SK-N-DZ (cell line): ENCODE measurements around the gene KLHL30.

Experiments used
- DNase-seq: peaks from one replicate; pipeline ENCODE4 v3.0.0-alpha.2; 2015; ENCODE audit warnings: low spot score

KLHL30 gene

GRCh38 chr2:238130111-238130695 lies 8.3 kb upstream of the KLHL30 start:
- no peak for DNase-seq

GRCh38 chr2:238130696-238131628 lies 7.5 kb upstream of the KLHL30 start:
- no peak for DNase-seq

- no peak for DNase-seq
These were observed 6.6 kb upstream of the KLHL30 start for GRCh38 chr2:238131761-238132462.

- DNase-seq: no peak
These were observed 5.7 kb upstream of the KLHL30 start for GRCh38 chr2:238132463-238133450.

GRCh38 chr2:238133499-238134392 lies 4.7 kb upstream of the KLHL30 start:
- DNase-seq: peak; percentile 51

- DNase-seq: no peak
These were observed 4.1 kb upstream of the KLHL30 start for GRCh38 chr2:238134393-238134785.

GRCh38 chr2:238135601-238136150 lies 2.8 kb upstream of the KLHL30 start:
- no peak for DNase-seq

- no peak for DNase-seq
These were observed 1.5 kb upstream of the KLHL30 start for GRCh38 chr2:238136820-238137537.

GRCh38 chr2:238137885-238138284 lies 583 bp upstream of the KLHL30 start:
- DNase-seq: no peak

- DNase-seq: peak; percentile 59
These were observed 950 bp downstream of the KLHL30 start for GRCh38 chr2:238139196-238140039.

GRCh38 chr2:238140040-238140439 lies 1.6 kb downstream of the KLHL30 start:
- DNase-seq: no peak

- DNase-seq: no peak
These were observed 2.5 kb downstream of the KLHL30 start for GRCh38 chr2:238140721-238141540.

GRCh38 chr2:238141541-238142318 lies 3.3 kb downstream of the KLHL30 start:
- DNase-seq: no peak

GRCh38 chr2:238142382-238143205 lies 4.1 kb downstream of the KLHL30 start:
- no peak for DNase-seq

- DNase-seq: no peak
These were observed 4.9 kb downstream of the KLHL30 start for GRCh38 chr2:238143239-238143951.
